Stimulated activated CD8-positive, alpha-beta memory T cell treated with anti-CD3 and anti-CD28 coated beads, Interleukin-15, amount 100 ng/mL, for 24 hours (primary cell): Measurements from ENCODE around the gene SYT12.
"Not testable (repeated sequence)": the region's sequence is repeated elsewhere in the genome, so short reads cannot be mapped to it uniquely, and the experiment has no call there.

Source experiments
- DNase-seq: peaks from one replicate; pipeline ENCODE4 v3.0.0-alpha.2; 2020; ENCODE audit warnings: low read depth

SYT12 gene

GRCh38 chr11:66999555-66999954, 23.4 kb upstream of the SYT12 start:
- no peak for DNase-seq

GRCh38 chr11:67001332-67001731, 21.6 kb upstream of the SYT12 start:
- DNase-seq: no peak

- no peak for DNase-seq
Measured at GRCh38 chr11:67002297-67002913, 20.5 kb upstream of the SYT12 start.

GRCh38 chr11:67002921-67003411, 20.0 kb upstream of the SYT12 start:
- DNase-seq: no peak

GRCh38 chr11:67005200-67005599, 17.7 kb upstream of the SYT12 start:
- DNase-seq: not testable (repeated sequence)

GRCh38 chr11:67006029-67006884, 16.7 kb upstream of the SYT12 start:
- no peak for DNase-seq

GRCh38 chr11:67007126-67007525, 15.8 kb upstream of the SYT12 start:
- DNase-seq: no peak

GRCh38 chr11:67010296-67010905, 12.5 kb upstream of the SYT12 start:
- no peak for DNase-seq

- DNase-seq: no peak
Measured at GRCh38 chr11:67013511-67014045, 9.4 kb upstream of the SYT12 start.

GRCh38 chr11:67014343-67014742, 8.6 kb upstream of the SYT12 start:
- no peak for DNase-seq

- no peak for DNase-seq
Measured at GRCh38 chr11:67015048-67015447, 7.9 kb upstream of the SYT12 start.

- no peak for DNase-seq
Measured at GRCh38 chr11:67016550-67016949, 6.4 kb upstream of the SYT12 start.

- no peak for DNase-seq
Measured at GRCh38 chr11:67020949-67021348, 2.0 kb upstream of the SYT12 start.

- DNase-seq: no peak
Measured at GRCh38 chr11:67022341-67022933, 497 bp upstream of the SYT12 start.

- DNase-seq: no peak
Measured at GRCh38 chr11:67023957-67024353, 1.0 kb downstream of the SYT12 start.

GRCh38 chr11:67024410-67024809, 1.5 kb downstream of the SYT12 start:
- no peak for DNase-seq

GRCh38 chr11:67024966-67025365, 2.0 kb downstream of the SYT12 start:
- DNase-seq: no peak

- no peak for DNase-seq
Measured at GRCh38 chr11:67025750-67026149, 2.8 kb downstream of the SYT12 start.

- no peak for DNase-seq
Measured at GRCh38 chr11:67026941-67027340, 4.0 kb downstream of the SYT12 start.

- no peak for DNase-seq
Measured at GRCh38 chr11:67027483-67027930, 4.6 kb downstream of the SYT12 start.

GRCh38 chr11:67027943-67028542, 5.1 kb downstream of the SYT12 start:
- DNase-seq: no peak

- DNase-seq: no peak
Measured at GRCh38 chr11:67029146-67029545, 6.2 kb downstream of the SYT12 start.
